Measurements from ENCODE around the gene CIDEC.

GRCh38 chr3:9859530-9860025, 20.5 kb downstream of the CIDEC start:
- no peak for TF ChIP-seq TAF1 (IDR thresholded peaks at IDR 0.05; ENCODE audit: low read depth)
- no peak for TF ChIP-seq CTCF (IDR thresholded peaks at IDR 0.05; ENCODE audit: poor library complexity, severe bottlenecking)
- TF ChIP-seq POLR2AphosphoS5 (IDR thresholded peaks at IDR 0.05) = no peak
- TF ChIP-seq EZH2 (IDR thresholded peaks at IDR 0.05; ENCODE audit: borderline replicate concordance, insufficient read depth, low read length, poor library complexity, severe bottlenecking) = no peak
- TF ChIP-seq EP300 (conservative IDR thresholded peaks at IDR 0.05; ENCODE audit: poor library complexity, severe bottlenecking) = no peak
- no peak for TF ChIP-seq RAD21 (conservative IDR thresholded peaks at IDR 0.05)
- TF ChIP-seq MXI1 (conservative IDR thresholded peaks at IDR 0.05; ENCODE audit: poor library complexity, severe bottlenecking) = no peak
- no peak for TF ChIP-seq REST (IDR thresholded peaks at IDR 0.05; ENCODE audit: borderline replicate concordance)
